Hepatocyte (in vitro differentiated cells): Measurements from ENCODE around the gene XYLT1.

Source experiments
- EZH2 ChIP-seq: fragments of 200-600 bp; sonication (generic); IDR thresholded peaks from 2 replicates; pipeline ENCODE4 v1.6.1; 2016; ENCODE audit warnings: antibody characterized with exemption, mild to moderate bottlenecking, borderline replicate concordance
- EZH2phosphoT487 ChIP-seq: fragments of 200-600 bp; sonication (generic); IDR thresholded peaks from one replicate; pipeline ENCODE4 v1.6.1; 2018; ENCODE audit warnings: antibody characterized with exemption, mild to moderate bottlenecking, low read depth, moderate library complexity; ENCODE audit not compliant: unreplicated experiment, severe bottlenecking
- TF ChIP-seq, protein P1 (sequence below): fragments of 200-600 bp; sonication (generic); IDR thresholded peaks from 2 replicates; pipeline ENCODE4 v1.5.1; 2016; ENCODE audit warnings: antibody characterized with exemption, mild to moderate bottlenecking; ENCODE audit not compliant: poor library complexity

GRCh38 chr16:17311333-17312093 is 159.2 kb downstream of the XYLT1 start:
- TF ChIP-seq, protein P1, sequence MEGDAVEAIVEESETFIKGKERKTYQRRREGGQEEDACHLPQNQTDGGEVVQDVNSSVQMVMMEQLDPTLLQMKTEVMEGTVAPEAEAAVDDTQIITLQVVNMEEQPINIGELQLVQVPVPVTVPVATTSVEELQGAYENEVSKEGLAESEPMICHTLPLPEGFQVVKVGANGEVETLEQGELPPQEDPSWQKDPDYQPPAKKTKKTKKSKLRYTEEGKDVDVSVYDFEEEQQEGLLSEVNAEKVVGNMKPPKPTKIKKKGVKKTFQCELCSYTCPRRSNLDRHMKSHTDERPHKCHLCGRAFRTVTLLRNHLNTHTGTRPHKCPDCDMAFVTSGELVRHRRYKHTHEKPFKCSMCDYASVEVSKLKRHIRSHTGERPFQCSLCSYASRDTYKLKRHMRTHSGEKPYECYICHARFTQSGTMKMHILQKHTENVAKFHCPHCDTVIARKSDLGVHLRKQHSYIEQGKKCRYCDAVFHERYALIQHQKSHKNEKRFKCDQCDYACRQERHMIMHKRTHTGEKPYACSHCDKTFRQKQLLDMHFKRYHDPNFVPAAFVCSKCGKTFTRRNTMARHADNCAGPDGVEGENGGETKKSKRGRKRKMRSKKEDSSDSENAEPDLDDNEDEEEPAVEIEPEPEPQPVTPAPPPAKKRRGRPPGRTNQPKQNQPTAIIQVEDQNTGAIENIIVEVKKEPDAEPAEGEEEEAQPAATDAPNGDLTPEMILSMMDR = no peak
- TF ChIP-seq EZH2 = no peak
- TF ChIP-seq EZH2phosphoT487 = no peak
